C4-2B (cell line): ENCODE data around the gene RHBG.

Source experiments
- H3K27ac ChIP-seq: fragments of 450-650 bp; 2 replicates; pipeline ENCODE4 v1.5.1; 2017
- CTCF ChIP-seq: fragments of 450-650 bp; conservative IDR thresholded peaks from 2 replicates; pipeline ENCODE4 v1.5.1; 2017; ENCODE audit warnings: mild to moderate bottlenecking
- ZFX ChIP-seq: fragments of 450-650 bp; IDR thresholded peaks from 2 replicates; pipeline ENCODE4 v1.6.1; 2017

RHBG gene

GRCh38 chr1:156420205-156421061, 51.4 kb downstream of the RHBG start:
- H3K27ac ChIP-seq: no peak overlapping the region; the same call in 1 of the 2 replicates
- TF ChIP-seq ZFX (no peak), CTCF (no peak)

- no peak for TF ChIP-seq CTCF
- no peak for TF ChIP-seq ZFX
- H3K27ac ChIP-seq: peak overlapping the region; percentile 53
Observed at GRCh38 chr1:156421062-156421938, 52.3 kb downstream of the RHBG start.

- no peak for TF ChIP-seq ZFX
- no peak for TF ChIP-seq CTCF
- H3K27ac ChIP-seq: peak overlapping the region; percentile 53
Observed at GRCh38 chr1:156421939-156422601, 53.1 kb downstream of the RHBG start.

- no peak for TF ChIP-seq CTCF
- TF ChIP-seq ZFX: no peak
- H3K27ac ChIP-seq: no peak overlapping the region
Observed at GRCh38 chr1:156422602-156423091, 53.6 kb downstream of the RHBG start.

GRCh38 chr1:156423422-156424352, 54.7 kb downstream of the RHBG start:
- TF ChIP-seq CTCF (no peak), ZFX (no peak)
- no peak overlapping the region for H3K27ac ChIP-seq

GRCh38 chr1:156424806-156425432, 55.9 kb downstream of the RHBG start:
- no peak for TF ChIP-seq ZFX
- TF ChIP-seq CTCF: no peak
- no peak overlapping the region for H3K27ac ChIP-seq
